ENCODE measurements around the gene GFPT2.

DNA sequence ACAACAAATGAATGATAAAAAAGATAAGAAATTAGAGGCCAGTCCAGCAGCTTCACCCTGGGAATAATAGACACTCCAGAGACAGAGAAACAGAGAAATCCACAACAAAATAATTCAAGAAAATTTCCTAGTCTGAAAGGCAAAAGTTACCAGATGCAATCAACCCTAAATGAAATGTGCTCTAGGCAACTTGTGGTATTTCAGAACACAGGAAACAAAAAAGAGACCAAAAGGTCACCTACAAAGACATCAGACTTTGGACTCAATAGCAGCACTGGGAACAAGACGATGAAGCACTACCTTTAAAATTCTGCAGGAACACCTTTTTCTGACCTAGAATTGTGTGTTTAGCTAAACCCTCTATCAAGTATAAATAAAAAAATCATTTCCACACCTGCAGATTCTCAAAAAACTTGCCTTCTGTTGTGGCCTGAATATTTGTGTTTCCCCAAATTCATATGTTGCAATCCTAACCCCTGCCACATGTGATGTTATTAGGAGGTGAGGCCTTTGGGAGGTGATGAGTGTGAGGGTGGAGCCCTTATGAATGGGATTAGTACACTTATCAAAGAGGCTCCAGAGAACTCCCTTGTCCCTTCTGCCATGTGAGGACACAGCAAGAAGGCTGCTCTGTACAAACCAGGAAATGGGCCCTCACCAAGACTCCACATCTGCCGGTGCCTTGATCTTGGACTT lies 55.4 kb downstream of the GFPT2 start:
- TF ChIP-seq EZH2phosphoT487 (IDR thresholded peaks at IDR 0.05; ENCODE audit: borderline replicate concordance, low read depth, low read length): no peak
- TF ChIP-seq, protein P1, sequence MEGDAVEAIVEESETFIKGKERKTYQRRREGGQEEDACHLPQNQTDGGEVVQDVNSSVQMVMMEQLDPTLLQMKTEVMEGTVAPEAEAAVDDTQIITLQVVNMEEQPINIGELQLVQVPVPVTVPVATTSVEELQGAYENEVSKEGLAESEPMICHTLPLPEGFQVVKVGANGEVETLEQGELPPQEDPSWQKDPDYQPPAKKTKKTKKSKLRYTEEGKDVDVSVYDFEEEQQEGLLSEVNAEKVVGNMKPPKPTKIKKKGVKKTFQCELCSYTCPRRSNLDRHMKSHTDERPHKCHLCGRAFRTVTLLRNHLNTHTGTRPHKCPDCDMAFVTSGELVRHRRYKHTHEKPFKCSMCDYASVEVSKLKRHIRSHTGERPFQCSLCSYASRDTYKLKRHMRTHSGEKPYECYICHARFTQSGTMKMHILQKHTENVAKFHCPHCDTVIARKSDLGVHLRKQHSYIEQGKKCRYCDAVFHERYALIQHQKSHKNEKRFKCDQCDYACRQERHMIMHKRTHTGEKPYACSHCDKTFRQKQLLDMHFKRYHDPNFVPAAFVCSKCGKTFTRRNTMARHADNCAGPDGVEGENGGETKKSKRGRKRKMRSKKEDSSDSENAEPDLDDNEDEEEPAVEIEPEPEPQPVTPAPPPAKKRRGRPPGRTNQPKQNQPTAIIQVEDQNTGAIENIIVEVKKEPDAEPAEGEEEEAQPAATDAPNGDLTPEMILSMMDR (conservative IDR thresholded peaks at IDR 0.05; ENCODE audit: low read length): no peak
